ENCODE data around the gene MARCHF5. TPM values are rescaled to one million over a fixed set of nuclear protein-coding genes. Genes with fewer than 3 reads are reported as not detected.

Gene MARCHF5
- total and polyA plus RNA-seq, 2 donors (not counting 3 experiments of a cell fraction or from before 2014, with no cell fraction given): 23.4 to 48.0 TPM

GRCh38 chr10:92384741-92385140 is 93.8 kb downstream of the MARCHF5 start:
- Histone ChIP-seq H3K9me1 (replicated peaks; ENCODE audit: control insufficient read depth, extremely low read depth, insufficient read depth, low read length) (no peaks in the 10 kb centered on the region), H3K27me3 (ENCODE audit: control insufficient read depth in 2 of 2, insufficient read depth in 2 of 2, low read length in 2 of 2) (peaks cover 3 to 6% of the 10 kb centered on the region in 2 experiments), H3K4me3 (replicated peaks in 1 of 3; ENCODE audit: insufficient read depth in 1 of 3, low read depth in 1 of 3, low read length in 3 of 3) (no peak overlapping the region), H3K36me3 (ENCODE audit: control insufficient read depth in 2 of 2, extremely low read depth in 1 of 2, insufficient read depth in 2 of 2, low read length in 2 of 2) (no peaks in the 10 kb centered on the region), H3K27ac (ENCODE audit: insufficient read depth, low read depth, low read length) (no peak overlapping the region), H2AFZ (ENCODE audit: low read depth, low read length) (no peak overlapping the region), H4K20me1 (replicated peaks; ENCODE audit: control insufficient read depth, extremely low read depth, insufficient read depth, low read length) (no peaks in the 10 kb centered on the region), H3K4me2 (ENCODE audit: insufficient read depth, low read length) (no peak overlapping the region), H3K79me2 (ENCODE audit: control insufficient read depth, insufficient read depth, low read length) (no peaks in the 10 kb centered on the region), H3K9ac (replicated peaks; ENCODE audit: extremely low read depth, insufficient read depth, low read length) (no peak overlapping the region), H3K9me3 (replicated peaks; ENCODE audit: control insufficient read depth, insufficient read depth, low read length) (no peaks in the 10 kb centered on the region), H3K4me1 (ENCODE audit: control insufficient read depth, extremely low read depth, insufficient read depth, low read length) (no peaks in the 10 kb centered on the region)
- BruUV-seq (replicated peaks): no TSS peak
- TF ChIP-seq FOS (IDR thresholded peaks at IDR 0.05; ENCODE audit: borderline replicate concordance, insufficient read depth, low read length) (no peak), POLR2A (IDR thresholded peaks at IDR 0.05; ENCODE audit: low read depth, low read length) (no peak), EZH2 (IDR thresholded peaks at IDR 0.05; ENCODE audit: borderline replicate concordance, low read depth, low read length, severe bottlenecking) (no peak), MYC (IDR thresholded peaks at IDR 0.05; ENCODE audit: low read depth, low read length) (no peak), JUN (IDR thresholded peaks at IDR 0.05; ENCODE audit: borderline replicate concordance, insufficient read depth, insufficient read length, low read depth) (no peak), CTCF (IDR thresholded peaks at IDR 0.05; ENCODE audit: extremely low read depth in 1 of 2, insufficient read depth in 1 of 2, low read depth in 1 of 2, low read length in 2 of 2) (no peak), GATA2 (IDR thresholded peaks at IDR 0.05; ENCODE audit: insufficient read depth, insufficient read length, low read depth, low read length) (no peak), POLR2AphosphoS5 (IDR thresholded peaks at IDR 0.05; ENCODE audit: insufficient read depth, low read depth, low read length) (no peak)
- TF ChIP-seq, protein P1, sequence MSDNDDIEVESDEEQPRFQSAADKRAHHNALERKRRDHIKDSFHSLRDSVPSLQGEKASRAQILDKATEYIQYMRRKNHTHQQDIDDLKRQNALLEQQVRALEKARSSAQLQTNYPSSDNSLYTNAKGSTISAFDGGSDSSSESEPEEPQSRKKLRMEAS (IDR thresholded peaks at IDR 0.05; ENCODE audit: insufficient read depth, insufficient read length): no peak
- CTCF ChIA-PET: interaction anchor here (1.4 kb wide), 1 partner anchor 20 kb away, joined by 4 read pairs; no protein-coding TSS in a partner anchor
- intact Hi-C loops (cut with micrococcal nuclease) (no loop called here), dilution Hi-C loops (cut with MboI; ENCODE audit: extremely low pct_ligation_motif_present, low sequenced_read_pairs) (no loop called here)
- FAIRE-seq: no peak
- DNase-seq (ENCODE audit: low read depth, low spot score): no peak
- POLR2A ChIA-PET: no interaction called here

Data from endothelial cell of umbilical vein (primary cell).